CD4-positive, alpha-beta T cell treated with Interleukin-10 for 1 hour (primary cell): ENCODE measurements around the gene CYTH1.
"Not testable (repeated sequence)": the region's sequence is repeated elsewhere in the genome, so short reads cannot be mapped to it uniquely, and the experiment has no call there.

Experiments used
- DNase-seq: peaks from one replicate; pipeline ENCODE4 v3.0.0-alpha.2; 2020

Gene CYTH1

DNA sequence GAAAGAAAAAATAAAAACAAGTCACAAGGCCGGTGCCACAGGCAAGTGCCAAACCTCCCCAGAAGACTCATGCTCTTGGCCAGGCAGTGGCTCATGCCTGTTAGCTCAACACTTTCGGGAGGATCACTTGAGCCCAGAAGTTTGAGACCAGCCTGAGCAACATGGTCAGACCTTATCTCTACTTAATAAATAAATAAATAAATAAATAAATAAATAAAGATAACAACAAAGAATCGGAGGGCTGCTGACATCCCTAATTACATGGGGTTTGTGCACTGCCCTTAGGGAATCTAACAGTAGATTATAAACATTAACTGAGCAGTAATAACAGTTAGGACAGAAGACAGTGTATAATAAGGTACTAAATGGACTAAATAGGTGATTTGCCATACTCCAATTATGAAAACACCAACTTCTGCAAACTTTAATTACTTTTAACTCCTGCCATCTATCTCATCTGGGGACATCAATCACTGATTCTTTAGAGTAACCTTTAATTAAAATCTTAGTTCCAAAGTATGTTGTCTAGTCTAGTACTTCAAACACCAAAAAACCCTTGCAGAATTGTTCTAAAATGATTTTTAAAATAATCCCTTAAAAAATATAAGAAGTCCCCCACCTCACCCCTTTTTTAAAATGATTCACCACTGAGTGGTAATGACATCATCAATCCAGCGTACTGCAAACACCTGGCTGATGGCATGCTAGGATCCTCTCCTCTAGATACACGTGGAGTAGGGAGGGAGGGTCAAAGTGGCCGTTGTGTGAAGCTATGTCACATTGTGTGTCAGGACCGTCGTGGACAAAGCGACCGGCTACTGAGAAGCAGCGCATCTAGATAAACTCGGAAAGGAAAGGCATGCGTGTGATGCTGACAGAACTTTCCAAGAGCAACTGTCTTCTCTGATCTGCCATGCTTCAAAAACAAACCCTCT is 28.5 kb downstream of the CYTH1 start:
- peak; percentile 54 for DNase-seq

DNA sequence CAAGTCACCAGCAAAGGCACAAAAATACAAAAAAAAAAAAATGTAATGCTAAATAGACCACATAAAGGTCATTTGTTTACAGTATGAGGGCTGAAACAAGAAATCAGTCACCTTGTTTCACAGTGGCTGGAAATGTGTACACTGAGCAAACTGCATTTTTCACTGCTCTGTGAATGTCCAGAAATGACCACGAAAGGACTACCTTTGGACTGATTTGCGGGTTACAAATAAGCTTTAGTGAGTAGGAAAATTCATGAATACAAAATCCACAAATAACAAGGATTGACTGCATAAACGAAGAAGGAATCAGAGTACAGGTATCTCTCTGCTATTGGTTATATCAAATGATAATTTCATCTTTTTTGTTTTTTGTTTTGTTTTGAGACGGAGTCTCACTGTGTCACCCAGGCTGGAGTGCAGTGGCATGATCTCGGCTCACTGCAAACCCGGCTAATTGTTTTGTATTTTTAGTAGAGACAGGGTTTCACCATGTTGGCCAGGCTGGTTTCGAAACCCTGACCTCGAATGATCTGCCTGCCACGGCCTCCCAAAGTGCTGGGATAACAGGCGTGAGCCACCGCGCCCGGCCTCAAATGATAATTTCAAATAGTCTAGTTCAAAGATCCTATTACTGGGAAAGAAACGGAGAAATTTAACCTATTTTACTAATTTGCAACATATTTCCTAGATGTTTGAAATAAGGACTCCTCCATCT is 30.5 kb downstream of the CYTH1 start:
- DNase-seq: no peak

DNA sequence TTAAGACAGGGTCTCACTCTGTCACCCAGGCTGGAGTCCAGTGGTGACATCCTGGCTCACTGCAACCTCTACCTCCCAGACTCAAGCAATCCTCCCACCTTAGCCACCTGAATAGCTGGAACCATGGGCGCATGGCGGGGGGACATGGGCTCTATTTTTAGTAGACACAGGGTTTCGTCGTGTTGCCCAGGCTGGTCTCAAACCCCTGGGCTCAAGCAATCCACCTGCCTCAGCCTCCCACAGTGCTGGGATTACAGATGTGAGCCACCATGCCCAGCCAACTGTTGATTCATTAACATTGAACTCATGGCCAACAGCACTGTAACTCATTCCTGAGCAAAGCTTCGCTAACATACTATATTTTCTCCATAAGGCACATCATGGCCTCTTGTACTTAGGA is 31.1 kb downstream of the CYTH1 start:
- not testable (repeated sequence) for DNase-seq

DNA sequence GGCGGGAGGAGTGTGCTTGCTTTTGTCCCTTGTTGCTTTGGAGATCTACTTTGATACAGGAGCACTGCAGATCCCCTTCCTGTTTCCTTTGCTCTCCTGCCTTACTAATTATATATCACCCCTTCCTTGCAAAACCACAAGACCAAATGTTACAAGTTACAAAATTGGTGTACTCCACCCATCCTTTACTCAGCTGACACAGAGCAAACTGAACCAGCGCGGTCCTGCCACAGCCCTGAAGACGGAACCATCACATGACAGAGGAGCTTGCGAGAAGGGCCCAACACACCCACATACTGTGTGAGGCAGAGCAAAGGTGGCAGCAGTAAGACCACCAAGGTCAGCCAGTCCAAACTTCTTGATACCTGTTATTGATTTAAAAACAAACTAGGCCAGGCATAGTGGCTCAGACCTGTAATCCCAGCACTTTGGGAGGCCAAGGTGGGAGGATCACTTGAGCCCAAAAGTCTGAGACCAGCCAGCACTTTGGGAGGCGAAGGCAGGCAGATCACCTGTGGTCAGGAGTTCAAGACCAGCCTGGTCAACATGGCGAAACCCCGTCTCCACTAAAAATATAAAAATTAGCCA is 33.2 kb downstream of the CYTH1 start:
- DNase-seq: peak; percentile 89

DNA sequence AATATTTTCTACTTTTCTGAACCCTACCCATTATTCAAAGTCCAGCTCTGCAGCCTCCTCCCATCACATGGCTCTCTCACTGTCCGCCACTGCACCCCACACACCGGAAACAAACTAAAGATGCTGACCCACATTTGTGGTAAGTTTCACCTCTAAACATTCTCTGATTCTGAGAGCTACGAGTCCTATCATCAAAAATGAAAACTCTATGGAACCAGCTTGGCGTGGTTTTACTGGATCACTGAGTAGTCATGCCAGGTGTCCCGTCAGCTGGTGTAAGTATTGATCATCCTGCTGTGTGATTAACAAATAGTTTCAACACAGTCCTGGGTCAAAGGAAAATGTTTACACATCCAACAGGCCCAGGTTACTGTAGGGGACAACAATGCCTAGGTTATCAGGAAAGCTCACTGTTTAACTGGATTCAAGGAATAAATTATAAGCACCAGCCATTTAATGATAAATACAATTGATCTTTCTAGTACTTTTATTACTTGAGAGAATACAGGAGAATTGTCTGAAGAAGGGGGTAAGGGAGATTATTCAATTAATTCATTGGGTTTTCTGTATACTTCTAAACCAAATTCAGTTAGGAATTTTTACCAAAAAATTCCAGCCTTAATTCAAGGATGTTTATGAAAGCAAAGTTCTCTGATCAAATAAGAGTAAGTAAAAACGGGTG is 33.9 kb downstream of the CYTH1 start:
- peak; percentile 58 for DNase-seq

DNA sequence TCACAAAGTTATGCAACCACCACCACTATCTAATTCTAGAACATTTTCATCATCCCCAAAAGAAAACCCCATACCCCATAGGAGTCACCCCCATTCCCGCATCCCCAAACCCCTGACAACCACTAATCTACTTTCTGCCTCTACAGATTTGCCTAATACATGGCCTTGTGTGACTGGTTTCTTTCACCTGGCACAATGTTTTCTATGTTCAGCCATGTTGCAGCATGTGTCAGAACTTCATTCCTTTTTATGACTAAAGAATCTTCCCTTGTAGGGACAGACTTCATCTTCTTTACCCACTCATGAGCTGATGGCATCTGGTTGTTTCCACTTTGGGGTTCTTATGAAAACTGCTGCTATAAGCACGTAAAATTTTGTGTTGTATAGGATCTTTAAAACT is 34.6 kb downstream of the CYTH1 start:
- DNase-seq: peak; percentile 32

DNA sequence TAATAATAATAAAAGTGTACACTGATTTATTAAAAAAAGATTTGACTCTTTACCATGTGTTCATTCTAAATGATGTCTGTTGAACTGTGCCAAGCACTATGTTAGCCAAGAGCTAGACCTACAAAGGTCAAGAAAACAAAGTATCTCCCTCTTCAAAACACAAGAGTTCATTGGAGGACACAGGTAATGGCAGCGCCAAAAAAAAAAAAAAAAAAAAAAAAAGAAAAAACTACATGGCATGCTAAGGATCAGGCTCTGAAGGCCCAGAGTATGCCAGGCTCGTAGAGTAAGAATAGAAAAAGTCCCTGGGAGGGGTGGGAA is 35.2 kb downstream of the CYTH1 start:
- DNase-seq: no peak

DNA sequence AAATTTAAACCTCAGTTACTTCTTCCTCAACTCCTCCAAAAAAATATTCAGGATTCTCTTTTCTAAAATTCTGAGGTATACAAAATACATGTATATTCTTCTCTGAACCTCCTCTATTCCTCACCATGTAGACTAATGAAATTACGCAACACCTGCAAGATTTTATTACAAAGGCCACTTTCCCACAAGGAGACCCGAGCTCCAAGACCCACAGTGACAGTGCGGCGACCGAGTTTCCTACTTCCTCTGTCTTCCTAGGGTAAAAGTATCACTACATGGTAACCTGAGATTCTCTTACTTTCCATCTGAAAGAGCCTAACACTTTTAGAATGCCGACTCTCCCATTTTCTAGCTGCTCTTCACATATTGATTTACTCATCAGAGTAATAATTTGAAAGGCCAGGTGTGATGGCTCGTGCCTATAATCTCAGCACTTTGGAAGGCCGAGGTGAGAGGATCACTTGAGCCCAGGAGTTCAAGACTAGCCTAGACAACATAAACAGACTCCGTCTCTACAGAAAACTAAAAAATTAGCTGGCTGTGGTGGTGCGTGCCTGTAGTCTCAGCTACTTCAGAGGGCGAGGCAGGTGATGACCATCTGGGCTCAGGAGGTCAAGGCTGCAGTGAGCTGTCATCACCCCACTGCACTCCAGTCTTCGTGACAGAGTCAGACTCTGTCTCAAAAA is 35.7 kb downstream of the CYTH1 start:
- no peak for DNase-seq

DNA sequence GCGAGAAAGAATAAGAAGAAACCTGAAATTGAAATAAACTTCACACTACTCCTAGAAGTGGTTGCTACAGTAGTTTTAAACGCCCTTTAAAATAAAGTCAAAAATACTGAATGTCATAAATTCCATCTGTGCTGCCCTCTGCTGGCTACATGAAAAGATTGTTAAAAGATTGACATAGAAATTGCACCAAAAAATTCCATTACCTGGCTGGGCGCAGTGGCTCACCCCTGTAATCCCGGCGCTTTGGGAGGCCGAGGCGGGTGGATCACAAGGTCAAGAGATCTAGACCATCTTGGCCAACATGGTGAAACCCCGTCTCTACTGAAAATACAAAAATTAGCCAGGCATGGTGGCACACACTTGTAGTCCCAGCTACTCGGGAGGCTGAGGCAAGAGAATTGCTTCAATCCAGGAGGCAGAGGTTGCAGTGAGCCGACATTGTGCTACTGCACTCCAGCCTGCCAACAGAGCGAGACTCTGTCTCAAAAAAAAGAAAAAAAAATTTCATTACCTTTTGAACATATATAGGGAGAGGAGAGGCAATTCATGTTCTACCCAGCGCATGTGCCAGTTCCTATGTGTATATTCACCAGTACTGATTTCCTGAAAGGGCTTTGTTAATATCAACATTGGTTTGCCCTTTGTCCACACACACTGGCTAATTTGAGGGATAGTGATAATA is 36.5 kb downstream of the CYTH1 start:
- peak; percentile 70 for DNase-seq

DNA sequence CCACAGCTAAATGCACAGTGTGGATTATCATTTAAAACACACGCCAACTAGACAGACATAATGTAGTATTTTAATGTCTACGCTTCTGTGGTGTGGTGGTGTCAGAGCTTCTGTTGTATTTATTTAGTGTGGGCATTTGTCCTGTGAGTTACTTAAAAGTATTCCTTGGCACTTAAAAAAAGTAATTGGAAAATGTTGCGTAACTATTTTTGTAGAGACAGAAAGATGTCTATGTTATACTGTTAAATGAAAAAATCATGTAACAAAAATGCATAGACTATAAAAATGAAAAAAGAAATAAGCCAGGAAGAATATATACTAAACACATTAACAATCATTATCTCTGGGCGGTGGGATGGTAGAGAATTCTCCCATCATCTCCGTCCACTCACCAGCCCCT is 39.2 kb downstream of the CYTH1 start:
- no peak for DNase-seq

DNA sequence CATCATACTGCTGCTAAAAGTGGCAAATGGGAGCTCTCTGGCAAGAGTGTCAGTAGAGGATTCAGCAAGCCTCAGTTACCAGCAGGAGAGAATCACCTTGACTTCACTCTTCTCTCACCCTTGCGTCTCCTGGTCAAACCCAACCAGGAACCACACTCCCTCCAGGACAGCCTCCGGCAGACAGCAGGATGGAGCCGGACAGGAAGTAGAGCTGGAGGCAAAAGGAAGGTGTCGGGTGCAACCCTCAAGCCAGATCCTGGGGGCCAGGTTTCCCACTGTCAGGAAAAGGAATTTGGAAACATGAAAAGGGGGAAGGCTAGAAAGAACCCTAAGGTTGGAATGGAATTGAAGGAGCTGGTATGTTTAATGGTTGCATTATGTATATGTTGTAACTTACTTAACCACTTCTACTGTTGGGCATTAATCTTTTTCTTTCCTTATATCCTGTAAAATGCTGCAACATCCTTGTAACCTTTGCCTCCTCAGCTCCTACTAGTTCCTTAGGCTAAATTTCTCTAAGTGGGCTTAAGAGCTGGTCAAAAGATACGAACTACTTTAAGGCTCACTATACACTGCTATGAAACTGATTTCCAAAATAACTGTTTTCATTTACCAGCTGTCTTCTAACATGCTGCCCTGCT is 40.3 kb downstream of the CYTH1 start:
- DNase-seq: no peak

DNA sequence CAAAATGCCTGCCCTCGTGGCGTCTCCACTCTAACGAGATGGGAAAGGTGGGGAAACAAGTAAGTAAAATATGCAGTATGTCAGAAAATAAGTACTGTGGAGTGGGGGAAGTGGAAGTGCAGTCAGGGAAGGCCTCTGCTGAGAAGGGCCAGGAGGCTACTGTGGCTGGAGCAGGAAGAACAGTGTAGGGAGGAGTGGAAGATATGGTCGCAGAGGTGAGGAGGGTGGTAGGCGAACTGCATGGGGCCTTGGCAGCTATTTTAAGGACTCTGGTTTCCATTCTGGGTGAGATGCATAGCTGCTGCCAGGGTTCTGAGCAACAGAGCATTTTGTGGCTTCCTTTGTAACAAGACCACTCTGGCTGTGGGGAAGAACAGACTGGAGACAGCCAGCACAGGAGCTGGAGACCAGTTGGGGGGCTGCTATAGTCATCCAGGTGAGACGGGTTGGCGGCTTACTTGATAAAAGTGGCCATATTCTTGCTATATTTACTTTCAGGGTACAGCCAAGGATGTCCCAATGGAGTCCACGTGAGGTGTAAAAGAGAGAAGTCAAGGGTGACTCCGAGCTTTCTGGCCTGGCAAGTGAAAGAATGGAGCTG is 42.6 kb downstream of the CYTH1 start:
- no peak for DNase-seq

DNA sequence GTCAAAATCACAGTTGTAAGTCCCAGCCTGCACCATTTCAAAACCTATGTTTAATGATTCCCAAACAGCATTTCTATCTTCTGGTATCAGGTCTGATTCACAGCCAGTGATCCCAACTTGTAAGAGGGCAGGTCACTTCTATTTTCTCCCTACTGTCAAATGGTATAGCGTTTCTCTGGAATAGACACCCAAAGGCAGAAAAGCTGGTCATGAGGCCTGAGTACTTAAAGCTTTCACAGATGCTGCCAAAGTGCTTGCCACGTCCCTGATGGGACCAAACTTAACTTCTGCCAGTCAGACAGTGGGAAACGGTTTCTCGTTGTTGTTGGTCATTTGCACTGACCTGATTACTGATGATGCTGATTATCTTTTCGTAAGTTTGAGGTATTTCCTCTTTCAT is 43.4 kb downstream of the CYTH1 start:
- no peak for DNase-seq

DNA sequence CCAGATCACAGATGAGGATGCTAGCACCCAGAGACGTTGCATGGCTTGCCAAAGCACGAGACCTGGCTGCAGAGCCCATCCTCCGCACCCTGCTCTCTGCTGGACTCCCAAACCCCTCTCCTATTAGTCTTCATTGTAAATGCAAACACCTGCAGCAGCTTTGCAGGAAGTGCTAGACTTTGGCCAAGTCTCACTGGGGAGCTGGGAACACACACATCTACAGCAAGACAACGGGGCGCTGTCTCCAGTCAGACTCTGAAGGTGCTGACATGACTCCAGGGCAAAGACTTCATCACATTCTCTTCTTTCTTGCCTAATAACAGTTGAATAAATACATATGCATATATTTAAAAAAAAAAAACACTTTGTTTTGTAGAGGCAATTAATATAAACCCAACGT is 43.8 kb downstream of the CYTH1 start:
- no peak for DNase-seq

DNA sequence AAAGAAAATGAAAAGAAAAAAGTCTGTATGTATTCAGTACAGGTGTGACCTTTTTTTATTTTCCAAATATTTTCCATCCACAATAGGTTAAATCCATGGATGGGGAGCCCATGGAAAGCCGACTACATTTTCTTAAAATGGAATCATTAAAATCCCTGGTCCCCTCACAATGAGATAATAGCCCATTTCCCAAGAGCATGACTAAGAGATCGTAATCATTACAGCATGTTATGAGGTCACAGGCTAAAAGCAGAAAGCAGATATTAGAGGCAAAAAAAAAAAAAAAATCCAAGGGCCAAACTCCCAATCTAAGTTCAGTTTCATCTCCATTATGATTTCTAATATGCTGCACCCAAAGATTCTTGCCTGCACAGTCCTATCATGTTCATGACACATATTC is 44.7 kb downstream of the CYTH1 start:
- no peak for DNase-seq

DNA sequence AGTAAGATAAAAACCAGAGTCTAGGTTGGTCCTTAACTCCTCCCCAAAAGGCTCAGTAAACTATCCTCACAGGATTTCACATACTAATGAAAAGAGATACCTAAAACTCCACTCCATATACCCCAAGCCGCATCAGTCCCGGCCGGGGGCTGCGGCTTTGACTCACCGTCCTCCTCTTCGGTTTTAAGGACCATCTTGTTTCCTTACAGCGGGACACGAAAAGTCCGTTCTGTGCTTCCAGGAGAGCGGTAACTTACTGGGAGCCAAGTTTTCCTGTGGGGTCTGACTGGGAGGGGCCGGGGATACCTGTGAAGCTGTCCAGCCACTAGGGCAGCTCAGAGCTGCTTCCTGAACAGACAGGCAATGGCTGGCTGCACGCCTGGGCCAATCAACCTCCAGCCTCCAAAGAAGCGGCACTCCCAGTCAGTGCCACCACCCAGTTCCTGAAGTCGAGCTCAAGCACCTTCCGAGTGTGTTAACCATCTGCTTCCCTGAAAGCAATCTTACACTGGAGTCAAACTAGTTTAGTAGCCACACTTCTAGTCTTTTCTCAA is 45.5 kb downstream of the CYTH1 start:
- DNase-seq: peak; percentile 78

DNA sequence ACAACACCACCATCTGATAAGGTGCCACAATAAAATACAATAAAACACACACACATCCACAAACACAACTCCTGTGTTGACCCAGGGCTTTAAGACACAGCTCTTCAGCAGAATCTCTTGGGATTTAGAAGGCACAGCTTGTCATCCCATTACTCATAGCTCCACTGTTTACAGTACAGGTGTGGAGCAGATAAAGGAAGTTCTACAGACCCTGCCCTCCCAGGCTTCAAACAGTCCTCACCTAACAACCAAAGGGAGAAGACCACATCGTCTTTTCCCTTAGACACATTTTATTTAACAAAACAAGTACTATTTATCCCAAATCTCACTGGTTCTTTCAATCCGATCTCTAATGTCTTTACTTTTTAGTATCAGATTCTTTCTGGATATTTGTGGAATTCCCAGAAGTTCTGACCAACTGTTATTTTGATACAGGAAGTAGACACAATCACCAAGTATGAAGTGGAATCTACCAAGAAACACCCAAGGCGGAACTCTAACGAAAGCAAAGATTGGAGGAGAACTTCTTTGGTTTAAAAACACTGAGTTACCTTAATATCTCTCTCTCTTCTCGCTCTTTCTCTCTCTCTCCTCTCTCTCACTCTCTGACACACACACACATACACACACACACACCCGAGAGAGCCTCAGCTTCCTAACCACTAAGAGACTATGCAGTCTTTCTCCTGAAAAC is 46.1 kb downstream of the CYTH1 start:
- peak; percentile 64 for DNase-seq

DNA sequence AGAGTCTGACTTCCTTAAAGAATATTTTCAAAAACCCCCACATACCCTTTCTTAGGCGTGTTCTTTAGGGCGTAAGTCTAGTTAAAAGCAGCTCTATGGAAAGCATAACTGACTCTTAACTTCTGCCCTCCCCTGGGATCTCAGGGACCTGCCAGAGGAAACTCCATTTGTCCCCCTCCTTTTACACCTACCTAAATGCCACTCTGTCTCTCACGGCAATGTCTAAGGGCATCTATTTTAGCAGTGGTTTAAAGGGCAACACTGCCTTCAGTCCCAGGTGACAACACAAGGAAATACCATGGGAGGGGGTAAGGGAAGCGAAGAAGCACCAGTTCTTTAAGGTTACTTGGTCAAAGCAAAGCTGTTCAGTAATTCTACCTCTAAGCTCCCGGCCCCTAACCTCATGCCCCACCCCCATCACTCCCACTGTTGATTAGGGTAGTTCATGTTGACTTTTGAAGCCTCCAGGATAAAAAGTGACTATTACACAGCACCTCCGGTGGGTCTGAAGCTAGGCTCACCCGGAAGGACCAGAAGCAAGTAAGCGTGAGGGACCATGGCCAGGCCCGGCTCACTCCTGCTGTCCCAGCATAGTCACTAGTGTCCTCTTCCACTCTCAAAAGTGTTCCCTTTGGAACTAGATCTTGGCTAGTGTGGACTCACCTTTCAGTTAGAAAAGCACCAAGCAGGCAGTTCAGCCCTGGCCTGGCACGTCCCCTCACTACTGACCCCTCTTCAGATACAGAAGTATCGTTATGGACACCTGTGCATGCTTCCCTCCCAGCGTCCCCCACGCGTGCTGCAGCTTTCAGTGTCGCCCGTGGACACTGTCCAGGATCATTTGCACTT is 47.1 kb downstream of the CYTH1 start:
- no peak for DNase-seq

DNA sequence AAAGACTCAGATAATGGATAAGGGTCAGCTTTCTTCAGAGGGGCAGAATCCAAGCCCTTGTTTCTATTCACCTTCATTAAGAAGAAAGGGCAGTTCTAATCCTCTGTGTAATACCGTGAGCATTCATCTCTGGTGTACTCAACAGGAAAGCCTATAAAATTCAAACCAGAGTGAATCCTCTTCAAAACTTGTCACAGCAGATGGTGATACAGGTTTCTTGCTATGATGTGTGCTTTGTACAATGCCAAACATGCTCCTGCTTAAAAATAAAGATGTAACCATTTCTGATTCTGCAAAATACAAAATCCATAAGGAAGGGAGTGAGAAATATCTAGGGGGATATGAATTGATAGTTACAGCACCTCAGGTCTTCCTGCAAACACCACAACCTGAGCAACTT is 49.7 kb downstream of the CYTH1 start:
- no peak for DNase-seq
